ENCODE results near the gene LIN52.

The LIN52 gene

DNA sequence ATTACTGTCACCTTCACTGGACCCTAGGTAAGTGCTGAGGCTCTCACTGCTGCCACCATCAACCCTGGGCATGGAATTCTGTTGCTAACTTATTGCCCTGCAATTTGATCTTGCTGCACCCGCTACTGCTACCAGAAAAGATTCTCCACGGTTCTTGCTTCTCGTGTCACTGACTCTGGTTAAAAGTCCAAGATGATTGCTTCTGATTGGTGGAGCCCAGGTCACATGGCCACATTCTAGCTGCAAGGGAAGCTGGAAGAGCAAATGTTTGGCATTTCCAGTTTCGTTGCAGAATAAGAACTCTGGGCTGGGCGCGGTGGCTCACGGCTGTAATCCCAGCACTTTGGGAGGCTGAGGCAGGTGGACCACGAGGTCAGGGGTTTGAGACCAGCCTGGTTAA is 147.0 kb downstream of the LIN52 start:
- DNase-seq (ENCODE audit: low read depth in 2 of 2, low spot score in 1 of 2) = no peak

GRCh38 chr14:74235017-74235416 is 150.3 kb downstream of the LIN52 start:
- no peak for DNase-seq (ENCODE audit: low read depth in 2 of 2, low spot score in 1 of 2)

DNA sequence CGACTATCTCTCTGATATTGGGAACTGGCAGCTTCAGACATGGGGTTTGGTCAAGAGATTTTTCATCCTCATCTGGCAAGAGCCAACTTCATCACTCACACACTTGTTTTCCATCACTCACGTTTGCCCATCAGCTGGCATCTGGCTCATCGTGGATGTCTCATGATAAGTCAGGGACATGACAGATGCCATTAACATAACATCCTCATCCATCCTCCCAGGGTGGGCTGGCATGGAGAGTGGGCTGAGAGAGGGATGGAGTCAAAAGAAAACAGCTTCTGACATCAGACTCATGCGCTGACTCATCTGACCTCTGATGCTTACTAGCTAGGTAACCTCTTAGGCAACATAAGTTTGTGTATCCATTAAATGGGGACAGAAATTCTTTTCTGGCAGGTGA is 152.7 kb downstream of the LIN52 start:
- DNase-seq (ENCODE audit: low read depth in 2 of 2, low spot score in 1 of 2) = no peak

GRCh38 chr14:74238974-74239847 is 154.5 kb downstream of the LIN52 start, which contains the start of gene VSX2:
VSX2 (plus strand) TSS chr14:74239449; CDS start chr14:74239562, 113 bp downstream.
- DNase-seq (ENCODE audit: low read depth in 2 of 2, low spot score in 1 of 2) = no peak

DNA sequence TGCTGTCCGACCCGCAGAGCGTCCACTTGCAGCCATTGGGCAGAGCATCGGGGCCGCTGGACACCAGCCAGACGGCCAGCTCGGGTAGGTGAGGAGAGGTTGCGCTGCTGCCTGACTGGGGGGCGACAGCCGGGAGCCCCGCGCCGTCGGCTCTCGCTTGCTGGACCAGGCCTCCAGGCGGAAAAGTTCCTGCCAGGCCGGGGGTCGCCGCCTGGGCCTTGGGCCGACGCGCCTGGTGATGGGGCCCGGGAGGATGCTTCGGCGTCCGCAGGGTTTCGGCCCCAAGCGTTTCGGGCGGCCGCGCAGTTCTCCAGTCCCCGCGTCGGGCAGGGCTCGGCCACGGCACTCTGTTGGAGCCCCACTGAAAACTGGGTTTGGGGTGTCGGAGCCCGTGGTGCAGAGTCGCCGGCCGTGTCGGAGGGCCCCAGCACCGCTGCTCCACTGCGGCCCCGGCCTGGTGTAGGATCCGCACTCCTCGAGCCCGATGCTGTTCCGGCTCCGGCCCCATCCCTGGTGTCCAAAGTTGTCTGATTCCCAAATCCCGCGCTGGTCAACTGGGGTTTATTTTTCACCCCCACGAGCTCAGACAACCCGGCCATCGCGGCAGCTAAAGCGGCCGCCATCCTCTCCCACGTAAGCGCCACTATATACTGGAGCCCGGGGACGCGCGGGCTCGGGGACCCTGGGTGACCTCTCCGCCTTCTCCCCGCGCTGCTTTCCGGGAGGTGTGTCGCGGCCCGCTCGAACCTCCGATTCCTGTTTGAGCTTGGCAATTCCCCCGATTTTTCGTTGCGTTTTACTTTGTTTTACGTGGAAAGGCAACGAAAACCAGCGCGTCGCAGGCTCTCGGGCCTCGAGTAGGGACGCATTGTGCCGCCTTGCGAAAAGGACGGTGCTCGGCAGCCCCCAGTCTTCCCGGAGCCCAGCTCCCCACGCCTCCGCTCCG is 155.4 kb downstream of the LIN52 start:
- no peak for DNase-seq (ENCODE audit: low read depth in 2 of 2, low spot score in 1 of 2)

DNA sequence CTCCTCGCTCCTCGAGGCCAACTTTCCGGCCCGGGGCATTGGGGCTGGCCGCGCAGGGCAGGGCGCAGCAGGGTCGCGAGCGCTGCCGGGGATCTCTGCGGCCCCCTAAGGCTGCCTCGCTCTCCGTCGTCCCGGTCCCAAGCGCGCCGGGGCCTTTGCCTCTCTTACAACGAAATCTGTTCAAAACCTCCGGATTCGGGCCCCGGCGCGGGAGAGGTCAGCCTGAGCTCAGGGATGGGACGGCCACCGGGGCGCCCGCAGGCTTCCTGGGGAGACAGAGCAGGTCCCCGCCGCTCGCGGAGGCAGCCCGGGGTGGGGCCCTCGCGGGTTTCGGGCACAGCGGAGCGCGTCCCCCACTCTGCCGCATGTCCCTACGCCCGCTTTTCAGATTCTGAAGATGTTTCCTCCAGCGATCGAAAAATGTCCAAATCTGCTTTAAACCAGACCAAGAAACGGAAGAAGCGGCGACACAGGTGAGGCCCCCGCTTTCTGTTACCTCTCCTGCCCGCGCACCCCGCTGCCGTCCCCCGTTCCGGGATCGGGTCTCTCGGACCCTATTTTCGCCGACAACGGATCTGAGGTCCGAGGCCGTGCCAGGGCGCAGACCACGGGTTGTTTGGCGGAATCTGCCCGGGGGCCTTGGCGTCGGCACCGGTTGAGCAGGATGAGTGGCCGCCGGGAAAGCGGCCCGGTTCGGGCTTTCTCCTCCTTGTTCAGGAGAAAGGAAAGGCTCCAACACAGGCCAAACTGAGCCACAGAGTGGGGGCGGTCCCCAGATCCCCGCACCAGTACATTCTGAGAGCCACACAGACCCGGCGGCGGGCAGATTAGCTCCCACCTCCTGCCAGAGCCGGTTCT is 156.3 kb downstream of the LIN52 start:
- DNase-seq (ENCODE audit: low read depth in 2 of 2, low spot score in 1 of 2) = no peak

GRCh38 chr14:74241652-74242017 is 156.9 kb downstream of the LIN52 start:
- DNase-seq (ENCODE audit: low read depth in 2 of 2, low spot score in 1 of 2) = no peak

- DNase-seq (ENCODE audit: low read depth in 2 of 2, low spot score in 1 of 2) = no peak
Measured at GRCh38 chr14:74242021-74242779, 157.4 kb downstream of the LIN52 start.

DNA sequence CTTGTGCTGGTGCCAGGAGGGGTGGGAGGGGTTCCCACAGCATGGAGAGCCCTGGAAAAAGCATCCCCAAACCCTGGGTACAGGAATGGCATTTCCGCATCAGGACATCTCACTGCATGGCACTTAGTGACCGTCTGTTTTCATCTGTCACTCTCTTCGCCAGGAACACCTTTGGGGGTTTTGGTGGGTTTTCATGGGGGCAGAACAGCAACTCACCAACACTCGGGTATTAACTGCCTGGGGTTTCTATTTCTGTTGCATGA is 158.0 kb downstream of the LIN52 start:
- no peak for DNase-seq (ENCODE audit: low read depth in 2 of 2, low spot score in 1 of 2)

GRCh38 chr14:74243051-74243450 is 158.3 kb downstream of the LIN52 start:
- no peak for DNase-seq (ENCODE audit: low read depth in 2 of 2, low spot score in 1 of 2)

DNA sequence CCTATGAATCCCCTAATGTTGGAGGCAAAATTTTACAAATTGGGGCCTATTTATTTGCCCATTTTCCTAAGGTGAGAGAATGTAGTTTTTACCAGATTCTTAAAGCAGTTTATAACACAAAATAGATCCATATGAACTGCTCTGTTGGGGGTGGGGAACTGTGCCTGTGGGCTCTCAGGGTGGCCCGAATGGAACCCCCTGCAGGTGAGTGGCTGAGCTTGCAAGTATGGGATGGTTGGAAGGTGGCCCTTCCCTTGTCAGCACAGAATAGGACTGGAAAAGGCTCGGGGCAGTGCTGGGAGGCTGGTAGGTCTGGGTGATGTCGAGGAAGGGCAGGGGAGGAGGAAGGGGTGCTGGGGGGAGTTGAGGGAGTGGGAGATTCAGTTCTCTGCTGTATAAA is 159.4 kb downstream of the LIN52 start:
- DNase-seq (ENCODE audit: low read depth in 2 of 2, low spot score in 1 of 2) = no peak

DNA sequence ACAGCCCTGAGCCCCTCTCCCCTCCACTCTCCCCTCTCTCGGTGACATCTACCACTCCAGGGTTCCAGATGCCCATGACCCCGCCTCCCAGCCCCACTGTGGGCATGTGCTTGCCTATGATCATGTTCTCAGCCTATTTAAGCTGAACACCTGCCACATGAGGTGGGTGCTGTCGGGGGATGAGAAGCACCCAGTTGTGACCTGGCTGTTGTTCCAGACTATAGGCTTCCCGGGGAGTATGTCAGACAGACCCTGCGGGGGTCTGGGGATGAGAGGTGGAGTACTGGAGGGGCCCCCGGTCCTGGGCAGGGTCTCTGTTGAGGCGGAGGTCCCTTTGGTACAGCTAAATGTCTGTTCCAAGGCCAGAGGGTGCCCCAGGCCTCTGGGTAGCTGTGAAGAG is 160.5 kb downstream of the LIN52 start:
- DNase-seq (ENCODE audit: low read depth in 2 of 2, low spot score in 1 of 2) = no peak

DNA sequence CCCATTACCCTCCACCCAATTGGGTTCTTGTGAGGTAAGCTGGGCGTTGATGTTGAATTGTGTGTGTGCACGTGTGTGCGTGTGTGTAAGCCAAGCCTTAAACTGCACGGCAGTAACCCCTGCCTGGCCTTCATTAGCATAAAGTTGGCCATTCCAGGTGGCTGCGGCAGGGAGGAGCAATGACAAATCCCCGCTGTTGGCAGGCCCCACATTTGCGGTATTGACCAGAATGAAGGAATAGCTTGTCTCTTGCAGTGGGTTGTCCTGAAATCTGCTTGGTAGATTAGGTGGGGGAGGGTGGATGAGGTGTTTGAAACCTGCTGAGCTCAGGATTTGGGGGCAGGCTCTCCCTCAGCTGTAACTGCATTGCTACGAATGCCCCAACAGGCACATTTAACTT is 161.8 kb downstream of the LIN52 start:
- DNase-seq (ENCODE audit: low read depth in 2 of 2, low spot score in 1 of 2) = no peak

GRCh38 chr14:74248017-74248416 is 163.3 kb downstream of the LIN52 start:
- no peak for DNase-seq (ENCODE audit: low read depth in 2 of 2, low spot score in 1 of 2)

DNA sequence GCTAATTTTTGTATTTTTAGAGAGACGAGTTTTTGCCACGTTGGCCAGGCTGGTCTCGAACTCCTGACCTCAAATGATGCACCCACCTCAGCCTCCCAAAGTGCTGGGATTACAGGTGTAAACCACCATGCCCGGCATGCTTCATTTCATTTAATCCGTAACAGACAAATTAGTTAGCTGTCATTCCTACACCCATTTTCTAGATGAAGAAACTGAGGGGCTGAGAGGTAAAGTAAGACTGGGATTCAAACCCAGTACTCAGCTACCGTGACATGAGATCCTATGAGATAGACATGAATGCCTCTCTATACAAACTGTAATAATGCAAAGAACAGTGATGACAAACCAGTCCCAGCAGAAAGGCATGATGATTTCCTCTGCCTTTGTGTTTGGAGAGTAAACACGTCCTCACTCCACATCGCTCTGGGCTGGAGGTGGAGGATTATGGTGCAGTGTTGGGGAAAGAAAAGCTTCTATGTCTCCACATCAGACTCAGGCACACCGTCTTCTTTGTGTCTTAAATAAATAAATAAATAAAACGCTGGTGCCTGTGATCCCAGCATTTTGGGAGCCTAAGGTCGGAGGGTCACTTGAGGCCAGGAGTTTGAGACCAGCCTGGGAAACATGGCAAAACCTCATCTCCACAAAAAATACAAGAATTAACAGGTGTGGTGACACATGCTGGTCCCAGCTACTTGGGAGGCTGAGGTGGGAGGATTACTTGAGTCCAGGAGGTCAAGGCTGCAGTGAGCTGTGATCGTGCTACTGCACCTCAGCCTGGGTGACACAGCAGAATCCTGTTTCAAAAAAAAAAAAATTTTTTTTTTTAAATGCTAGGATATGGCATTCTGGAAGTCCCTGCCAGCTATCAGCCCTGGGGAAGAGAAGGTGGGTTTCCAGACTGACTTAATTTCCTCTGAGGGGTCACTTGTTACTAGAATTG is 164.9 kb downstream of the LIN52 start:
- DNase-seq (ENCODE audit: low read depth in 2 of 2, low spot score in 1 of 2) = no peak
